DND-41 (cell line): ENCODE results near the gene SEL1L.

Experiments used
- CTCF ChIP-seq: IDR thresholded peaks from 2 replicates; pipeline ENCODE4 v1.5.1; 2012; ENCODE audit warnings: borderline replicate concordance, low read length, moderate library complexity, mild to moderate bottlenecking; ENCODE audit not compliant: poor library complexity, severe bottlenecking; ENCODE audit errors: extremely low read depth
- EZH2 ChIP-seq: IDR thresholded peaks from 3 replicates; pipeline ENCODE4 v1.6.1; 2012; ENCODE audit warnings: borderline replicate concordance, low read depth, mild to moderate bottlenecking, moderate library complexity, low read length, inconsistent platforms; ENCODE audit not compliant: severe bottlenecking

- TF ChIP-seq CTCF (no peak), EZH2 (no peak)
Measured at GRCh38 chr14:81466854-81467253, 66.8 kb downstream of the SEL1L start.
